H9 (cell line): ENCODE measurements around the gene UBE2D3. TPM values are rescaled to one million over a fixed set of nuclear protein-coding genes. Genes with fewer than 3 reads are reported as not detected.

Experiments used
- DNase-seq: peaks from one replicate; pipeline ENCODE4 v3.0.0-alpha.2; 2017
- H2AFZ ChIP-seq: one replicate; pipeline ENCODE4 v1.6.1; 2013; ENCODE audit warnings: mild to moderate bottlenecking, low read length, control low read depth, moderate library complexity
- H2AK5ac ChIP-seq: 2 replicates; pipeline ENCODE4 v1.6.1; 2013; ENCODE audit warnings: low read length, control low read depth, mixed read lengths; ENCODE audit not compliant: insufficient read length
- H2BK120ac ChIP-seq: one replicate; pipeline ENCODE4 v1.6.1; 2013; ENCODE audit warnings: low read depth, mild to moderate bottlenecking, low read length, control low read depth, inconsistent platforms; ENCODE audit not compliant: poor library complexity, severe bottlenecking
- H2BK12ac ChIP-seq: 2 replicates; pipeline ENCODE4 v1.6.1; 2013; ENCODE audit warnings: low read length, control low read depth, mixed read lengths, low read depth; ENCODE audit not compliant: insufficient read length
- H2BK15ac ChIP-seq: 2 replicates; pipeline ENCODE4 v1.6.1; 2013; ENCODE audit warnings: low read depth, low read length, control low read depth
- H2BK20ac ChIP-seq: one replicate; pipeline ENCODE4 v1.6.1; 2013; ENCODE audit warnings: low read depth, mild to moderate bottlenecking, low read length, control low read depth, inconsistent platforms; ENCODE audit not compliant: poor library complexity, severe bottlenecking
- H2BK5ac ChIP-seq: 2 replicates; pipeline ENCODE4 v1.6.1; 2013; ENCODE audit warnings: low read length, control low read depth, mixed read lengths; ENCODE audit not compliant: insufficient read length
- H3K14ac ChIP-seq: 2 replicates; pipeline ENCODE4 v1.6.1; 2013; ENCODE audit warnings: low read length, control low read depth; ENCODE audit not compliant: insufficient read depth
- H3K18ac ChIP-seq: 2 replicates; pipeline ENCODE4 v1.6.1; 2013; ENCODE audit warnings: low read depth, mild to moderate bottlenecking, mixed read lengths, low read length, control low read depth; ENCODE audit not compliant: insufficient read length
- H3K23ac ChIP-seq: 2 replicates; pipeline ENCODE4 v1.6.1; 2013; ENCODE audit warnings: low read length, control low read depth, mixed read lengths, low read depth; ENCODE audit not compliant: insufficient read length
- H3K23me2 ChIP-seq: 2 replicates; pipeline ENCODE4 v1.6.1; 2013; ENCODE audit warnings: low read depth, mild to moderate bottlenecking, mixed read lengths, low read length, control low read depth; ENCODE audit not compliant: insufficient read length, poor library complexity, severe bottlenecking
- H3K27ac ChIP-seq: 2 replicates; pipeline ENCODE4 v1.5.1; 2013; ENCODE audit warnings: low read length, control low read depth, mixed read lengths, low read depth; ENCODE audit not compliant: insufficient read length
- H3K27me3 ChIP-seq: 2 replicates; pipeline ENCODE4 v1.6.1; 2013; ENCODE audit warnings: low read length, control low read depth, inconsistent platforms; ENCODE audit not compliant: insufficient read depth
- H3K4ac ChIP-seq: 2 replicates; pipeline ENCODE4 v1.6.1; 2013; ENCODE audit warnings: low read depth, mild to moderate bottlenecking, control low read depth, inconsistent platforms, low read length, moderate library complexity
- H3K4me1 ChIP-seq: 2 replicates; pipeline ENCODE4 v1.6.1; 2013; ENCODE audit warnings: low read length, control low read depth, inconsistent platforms; ENCODE audit not compliant: insufficient read depth
- H3K4me2 ChIP-seq: 2 replicates; pipeline ENCODE4 v1.6.1; 2013; ENCODE audit warnings: low read length, control low read depth, mixed read lengths; ENCODE audit not compliant: insufficient read length, insufficient read depth
- H3K56ac ChIP-seq: 2 replicates; pipeline ENCODE4 v1.6.1; 2013; ENCODE audit warnings: low read depth, mild to moderate bottlenecking, mixed read lengths, low read length, control low read depth; ENCODE audit not compliant: insufficient read length
- H3K79me1 ChIP-seq: 2 replicates; pipeline ENCODE4 v1.6.1; 2013; ENCODE audit warnings: low read depth, mild to moderate bottlenecking, moderate library complexity, low read length, control low read depth, inconsistent platforms; ENCODE audit not compliant: insufficient read depth, poor library complexity, severe bottlenecking
- H3K79me2 ChIP-seq: 2 replicates; pipeline ENCODE4 v1.6.1; 2013; ENCODE audit warnings: low read length, control low read depth, inconsistent platforms; ENCODE audit not compliant: insufficient read depth
- H3K9ac ChIP-seq: 2 replicates; pipeline ENCODE4 v1.6.1; 2013; ENCODE audit warnings: low read length, control low read depth, mixed read lengths; ENCODE audit not compliant: insufficient read length; ENCODE audit errors: extremely low read depth
- H3K9me3 ChIP-seq: one replicate; pipeline ENCODE4 v1.6.1; 2013; ENCODE audit warnings: low read depth, low read length, inconsistent platforms; ENCODE audit not compliant: control insufficient read depth
- H3T11ph ChIP-seq: one replicate; pipeline ENCODE4 v1.6.1; 2013; ENCODE audit warnings: mild to moderate bottlenecking, low read length, control low read depth, inconsistent platforms
- H4K20me1 ChIP-seq: one replicate; pipeline ENCODE4 v1.6.1; 2013; ENCODE audit not compliant: control insufficient read depth, insufficient read length, insufficient read depth
- H4K5ac ChIP-seq: 2 replicates; pipeline ENCODE4 v1.6.1; 2013; ENCODE audit warnings: low read depth, mild to moderate bottlenecking, mixed read lengths, low read length, control low read depth; ENCODE audit not compliant: insufficient read length
- H4K8ac ChIP-seq: replicated peaks from 2 replicates; pipeline ENCODE4 v1.6.1; 2013; ENCODE audit warnings: low read length, control low read depth, mixed read lengths, low read depth; ENCODE audit not compliant: insufficient read length
- H4K91ac ChIP-seq: 2 replicates; pipeline ENCODE4 v1.6.1; 2013; ENCODE audit warnings: low read depth, mild to moderate bottlenecking, moderate library complexity, mixed read lengths, low read length, control low read depth; ENCODE audit not compliant: insufficient read length
- H3K27ac Mint-ChIP-seq, 3 experiments: 2 replicates in 2 of 3; 3 replicates in 1 of 3; pipeline ENCODE4 v1.8.0; 2020 to 2021; ENCODE audit warnings: mixed read lengths in 3 of 3, mild to moderate bottlenecking in 1 of 3, moderate library complexity in 1 of 3
- H3K27me3 Mint-ChIP-seq: 2 replicates; pipeline ENCODE4 v1.8.0; 2021; ENCODE audit warnings: low read depth, mild to moderate bottlenecking, moderate library complexity, mixed read lengths
- H3K36me3 Mint-ChIP-seq, 3 experiments: 2 replicates in 2 of 3; 3 replicates in 1 of 3; pipeline ENCODE4 v1.8.0; 2020 to 2021; ENCODE audit warnings: low read depth in 3 of 3, mixed read lengths in 3 of 3; ENCODE audit not compliant: insufficient read depth in 1 of 3
- H3K4me1 Mint-ChIP-seq, 2 experiments: 2 replicates each; pipeline ENCODE4 v1.8.0; 2020; ENCODE audit warnings: mixed read lengths in 2 of 2
- H3K4me3 Mint-ChIP-seq, 2 experiments: 2 replicates in 1 of 2; 3 replicates in 1 of 2; pipeline ENCODE4 v1.8.0; 2020 to 2021; ENCODE audit warnings: mild to moderate bottlenecking in 2 of 2, mixed read lengths in 2 of 2, moderate library complexity in 1 of 2
- H3K9me3 Mint-ChIP-seq, 2 experiments: 2 replicates in 1 of 2; 3 replicates in 1 of 2; pipeline ENCODE4 v1.8.0; 2020; ENCODE audit warnings: mild to moderate bottlenecking in 2 of 2, mixed read lengths in 2 of 2, moderate library complexity in 1 of 2
- WGBS: extraction: QIAGEN DNeasy Blood & Tissue Kit; methylation state at CpG from one replicate; pipeline ENCODE4 v1.1.7; 2013; ENCODE audit warnings: missing lambda C conversion rate, low lambda C conversion rate, mixed read lengths; ENCODE audit not compliant: insufficient read length; ENCODE audit errors: extremely low coverage; 5-methylcytosine and 5-hydroxymethylcytosine counted together
- total RNA-seq: library from RNA; stranded (reverse); gene quantifications from 2 replicates; pipeline ENCODE4 v1.2.1, GENCODE V29; 2021
- TF ChIP-seq, protein P1 (sequence below): fragments of 200-600 bp; sonication (generic); conservative IDR thresholded peaks from 3 replicates; pipeline ENCODE4 v1.8.0; 2021; ENCODE audit warnings: antibody characterized with exemption, mild to moderate bottlenecking

UBE2D3 gene
- total RNA-seq, 1 experiment from 2014 or later, result 378 TPM

DNA sequence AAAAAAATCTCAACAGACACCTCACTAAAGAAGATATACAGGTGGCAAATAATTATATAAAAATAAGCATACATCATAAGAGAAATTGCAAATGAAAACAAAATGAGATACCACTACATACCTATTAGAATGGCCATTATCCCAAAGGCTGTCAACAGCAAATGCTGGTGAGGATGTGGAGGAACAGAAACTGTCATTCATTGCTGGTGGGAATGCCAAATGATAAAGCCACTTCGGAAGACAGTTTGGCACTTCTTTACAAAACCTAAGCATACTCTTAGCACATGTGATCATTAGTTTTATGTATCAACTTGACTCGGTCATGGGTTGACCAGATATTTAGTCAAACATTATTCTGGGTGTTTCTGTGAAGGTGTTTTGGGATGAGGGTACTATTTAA, 53.1 kb downstream of the UBE2D3 start:
- no peak overlapping the region for H2AFZ ChIP-seq
- H3K27me3 Mint-ChIP-seq, result no peaks in the 10 kb centered on the region; the same call in none of the 2 replicates
- no CpG with 5 or more reads among the region's 2 CpGs for WGBS
- no peak overlapping the region for H4K5ac ChIP-seq
- H3K56ac ChIP-seq, result no peak overlapping the region
- H3K14ac ChIP-seq, result no peak overlapping the region
- H3K4me1 Mint-ChIP-seq, result peaks cover 0 to 4% of the 10 kb centered on the region in 2 experiments; a peak in 1 of 4 replicates
- no peak overlapping the region for H3K18ac ChIP-seq
- no peaks in the 10 kb centered on the region for H3K23me2 ChIP-seq
- H3K27ac Mint-ChIP-seq, result no peak overlapping the region
- H3K79me2 ChIP-seq, result no peaks in the 10 kb centered on the region
- H3K4me1 ChIP-seq, result no peaks in the 10 kb centered on the region; the same call in 1 of the 2 replicates
- H3K79me1 ChIP-seq, result no peaks in the 10 kb centered on the region
- no peaks in the 10 kb centered on the region for H3K36me3 Mint-ChIP-seq
- DNase-seq, result no peak
- no peak overlapping the region for H3K4me3 Mint-ChIP-seq
- no peak overlapping the region for H2AK5ac ChIP-seq
- no peak overlapping the region for H4K91ac ChIP-seq
- H3T11ph ChIP-seq, result no peak overlapping the region
- no peaks in the 10 kb centered on the region; a peak in 1 of 5 replicates for H3K9me3 Mint-ChIP-seq
- H3K4ac ChIP-seq, result no peak overlapping the region
- no peaks in the 10 kb centered on the region for H3K27me3 ChIP-seq
- H3K9ac ChIP-seq, result no peak overlapping the region
- no peak overlapping the region for H2BK120ac ChIP-seq
- no peak overlapping the region for H3K4me2 ChIP-seq
- no peak overlapping the region for H2BK20ac ChIP-seq
- no peak overlapping the region for H3K27ac ChIP-seq
- no peak overlapping the region for H4K8ac ChIP-seq
- H2BK5ac ChIP-seq, result no peak overlapping the region
- no peak overlapping the region for H2BK15ac ChIP-seq
- no peak overlapping the region for H3K23ac ChIP-seq
- H2BK12ac ChIP-seq, result no peak overlapping the region
- H3K9me3 ChIP-seq, result no peaks in the 10 kb centered on the region
- no peaks in the 10 kb centered on the region for H4K20me1 ChIP-seq
- TF ChIP-seq, protein P1, sequence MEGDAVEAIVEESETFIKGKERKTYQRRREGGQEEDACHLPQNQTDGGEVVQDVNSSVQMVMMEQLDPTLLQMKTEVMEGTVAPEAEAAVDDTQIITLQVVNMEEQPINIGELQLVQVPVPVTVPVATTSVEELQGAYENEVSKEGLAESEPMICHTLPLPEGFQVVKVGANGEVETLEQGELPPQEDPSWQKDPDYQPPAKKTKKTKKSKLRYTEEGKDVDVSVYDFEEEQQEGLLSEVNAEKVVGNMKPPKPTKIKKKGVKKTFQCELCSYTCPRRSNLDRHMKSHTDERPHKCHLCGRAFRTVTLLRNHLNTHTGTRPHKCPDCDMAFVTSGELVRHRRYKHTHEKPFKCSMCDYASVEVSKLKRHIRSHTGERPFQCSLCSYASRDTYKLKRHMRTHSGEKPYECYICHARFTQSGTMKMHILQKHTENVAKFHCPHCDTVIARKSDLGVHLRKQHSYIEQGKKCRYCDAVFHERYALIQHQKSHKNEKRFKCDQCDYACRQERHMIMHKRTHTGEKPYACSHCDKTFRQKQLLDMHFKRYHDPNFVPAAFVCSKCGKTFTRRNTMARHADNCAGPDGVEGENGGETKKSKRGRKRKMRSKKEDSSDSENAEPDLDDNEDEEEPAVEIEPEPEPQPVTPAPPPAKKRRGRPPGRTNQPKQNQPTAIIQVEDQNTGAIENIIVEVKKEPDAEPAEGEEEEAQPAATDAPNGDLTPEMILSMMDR, result no peak
